HG03039 (cell line): ENCODE data around the gene ITPR3.

Source experiments
- ATAC-seq: cut with Tn5 transposase; IDR thresholded peaks from one replicate; pipeline ENCODE4 v1.9.1; 2021; ENCODE audit warnings: mild to moderate bottlenecking, moderate library complexity; ENCODE audit not compliant: unreplicated experiment

The ITPR3 gene

GRCh38 chr6:33727932-33728331 is 106.8 kb downstream of the ITPR3 start:
- ATAC-seq = no peak

DNA sequence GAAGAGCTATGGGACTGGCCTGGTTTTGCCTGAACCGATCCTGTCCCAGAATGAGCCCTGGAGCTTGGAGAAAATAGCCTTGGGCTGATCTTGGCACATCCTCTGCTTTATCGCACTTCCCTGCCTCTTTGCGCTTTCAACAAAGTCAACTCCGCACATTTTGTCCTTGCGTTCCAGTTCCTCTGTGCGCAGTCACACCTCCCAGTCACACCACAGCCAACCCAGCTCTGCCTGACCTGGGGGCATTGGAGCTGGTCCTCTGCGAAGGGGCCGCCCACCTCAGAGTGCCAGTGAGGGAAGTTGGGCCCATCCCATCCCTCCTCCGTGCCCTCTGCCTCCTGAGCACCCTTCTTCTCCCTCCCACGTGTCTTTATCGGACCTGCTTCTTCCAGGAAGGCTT is 107.3 kb downstream of the ITPR3 start:
- no peak for ATAC-seq

GRCh38 chr6:33729059-33729458 is 107.9 kb downstream of the ITPR3 start:
- ATAC-seq = no peak

- ATAC-seq = no peak
Measured at GRCh38 chr6:33730611-33731010, 109.5 kb downstream of the ITPR3 start.

DNA sequence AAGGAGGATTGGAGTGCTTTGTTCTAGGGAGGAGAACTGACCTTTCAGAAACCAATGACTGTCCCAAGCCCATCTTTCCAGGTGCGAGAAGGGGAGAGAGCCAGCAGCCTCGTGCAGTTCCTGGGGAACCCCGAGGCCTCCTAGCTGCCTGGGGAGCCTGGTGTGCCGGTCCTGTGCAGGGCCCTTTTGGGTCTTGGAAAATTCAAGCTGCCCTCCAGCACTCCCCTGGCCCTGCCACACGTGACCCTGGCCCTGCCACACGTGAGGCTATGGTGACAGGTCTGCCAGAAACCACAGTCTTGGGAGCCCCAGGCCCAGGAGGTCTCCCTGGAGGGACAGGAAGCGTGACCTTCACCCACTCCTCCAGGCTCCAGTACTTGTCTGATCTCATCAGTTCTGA is 109.9 kb downstream of the ITPR3 start:
- ATAC-seq = no peak

DNA sequence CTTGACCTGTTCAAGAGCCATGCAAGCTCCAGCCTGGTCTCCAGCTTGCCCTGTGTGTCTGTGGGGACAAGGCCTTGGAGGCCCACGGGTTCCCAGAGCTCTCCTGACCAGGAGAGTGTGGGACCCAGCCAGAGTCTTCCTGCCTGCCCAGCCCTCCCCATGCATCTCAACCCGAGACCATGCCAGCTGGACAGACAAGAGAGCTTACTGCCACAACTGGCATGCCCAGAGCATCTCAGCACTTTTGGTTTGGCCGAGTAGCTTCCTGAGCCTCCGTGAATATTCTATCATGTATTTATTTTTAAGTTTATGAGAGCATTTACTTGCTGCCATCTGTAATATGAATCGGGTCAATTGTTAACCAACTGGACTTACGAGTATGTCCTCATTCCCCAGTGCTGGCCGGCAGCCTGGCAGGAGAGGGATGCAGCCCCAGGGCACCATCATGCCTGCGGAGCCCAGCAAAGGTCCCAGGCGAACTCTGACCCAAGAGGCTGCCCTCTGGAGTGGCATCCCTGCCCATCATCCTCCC is 110.7 kb downstream of the ITPR3 start:
- ATAC-seq = no peak

GRCh38 chr6:33732385-33732784 is 111.3 kb downstream of the ITPR3 start:
- no peak for ATAC-seq

DNA sequence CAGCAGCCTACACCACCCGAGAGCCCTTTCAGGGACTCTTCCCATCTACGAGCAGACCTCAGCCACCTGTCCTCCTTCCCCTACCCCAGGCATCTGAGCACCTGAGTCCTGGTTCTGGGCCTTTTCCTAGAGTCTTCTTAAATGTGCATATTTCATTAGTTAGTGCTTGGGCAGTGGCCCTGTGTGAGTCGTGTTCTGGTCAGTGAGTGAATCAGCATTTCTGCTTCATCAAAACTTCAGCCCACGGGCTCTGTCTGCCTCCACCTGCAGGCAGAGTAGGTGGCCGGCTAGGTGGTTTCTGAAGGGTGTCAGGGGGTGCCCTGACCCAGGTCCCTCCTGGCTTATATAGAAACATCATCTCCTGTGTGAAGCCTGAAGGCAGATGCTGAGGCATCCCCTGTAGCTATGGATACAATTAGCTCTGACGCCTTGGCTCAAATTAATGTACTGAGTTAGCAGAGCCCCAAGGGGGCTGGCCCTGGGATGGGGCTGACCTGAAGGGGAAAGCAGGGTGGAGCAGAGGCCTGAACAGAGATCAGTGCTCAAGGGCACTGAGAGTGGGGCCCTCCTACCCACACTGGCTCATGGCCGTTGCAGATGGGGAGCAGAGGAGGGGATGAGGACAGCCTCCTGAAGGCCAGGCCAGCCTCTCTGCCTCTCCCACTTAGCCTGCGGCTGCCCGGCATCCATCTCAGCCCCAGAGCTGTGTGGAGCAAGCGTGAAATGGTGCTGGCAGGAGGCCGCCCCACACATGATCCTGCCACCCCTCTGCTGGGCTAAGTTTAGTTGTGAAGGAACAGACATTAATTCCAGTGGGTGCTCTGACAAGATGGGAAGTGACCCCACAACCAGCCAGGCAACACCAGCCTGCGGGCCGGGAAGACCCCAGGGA is 111.9 kb downstream of the ITPR3 start:
- no peak for ATAC-seq

DNA sequence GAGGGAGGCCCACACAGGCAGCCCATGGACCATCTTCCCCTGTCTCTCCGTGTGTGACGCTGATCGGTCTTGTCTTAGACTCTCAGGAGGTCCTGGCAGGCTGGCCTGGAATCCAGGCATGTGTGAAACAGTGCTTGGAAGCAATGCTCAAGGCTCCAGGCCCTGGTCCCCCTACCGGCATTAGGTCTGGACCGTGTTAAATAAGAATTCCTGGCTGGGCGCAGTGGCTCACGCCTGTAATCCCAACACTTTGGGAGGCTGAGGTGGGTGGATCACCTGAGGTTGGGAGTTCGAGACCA is 112.5 kb downstream of the ITPR3 start:
- no peak for ATAC-seq

DNA sequence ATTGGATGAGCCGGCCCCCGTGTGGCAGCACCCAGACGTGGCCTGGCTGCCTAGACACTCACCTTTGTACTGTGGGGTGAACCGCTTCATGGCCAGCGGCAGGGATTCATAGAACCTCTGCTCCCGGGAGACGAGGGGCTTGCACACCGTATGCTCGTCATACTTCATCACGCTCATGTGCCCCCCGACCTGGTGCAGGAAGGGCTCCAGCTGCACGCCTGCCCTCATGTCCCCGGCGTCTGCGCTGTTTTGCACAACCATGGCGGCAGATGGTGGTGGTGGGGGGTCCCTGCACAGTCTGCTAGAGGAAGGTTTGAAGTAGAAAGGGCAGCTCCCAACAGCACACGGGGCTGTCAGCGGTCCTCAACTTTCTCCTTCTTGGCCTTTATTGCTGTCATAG is 114.1 kb downstream of the ITPR3 start:
- no peak for ATAC-seq

GRCh38 chr6:33737267-33738026 is 116.3 kb downstream of the ITPR3 start:
- no peak for ATAC-seq

- no peak for ATAC-seq
Measured at GRCh38 chr6:33738153-33738552, 117.0 kb downstream of the ITPR3 start.

DNA sequence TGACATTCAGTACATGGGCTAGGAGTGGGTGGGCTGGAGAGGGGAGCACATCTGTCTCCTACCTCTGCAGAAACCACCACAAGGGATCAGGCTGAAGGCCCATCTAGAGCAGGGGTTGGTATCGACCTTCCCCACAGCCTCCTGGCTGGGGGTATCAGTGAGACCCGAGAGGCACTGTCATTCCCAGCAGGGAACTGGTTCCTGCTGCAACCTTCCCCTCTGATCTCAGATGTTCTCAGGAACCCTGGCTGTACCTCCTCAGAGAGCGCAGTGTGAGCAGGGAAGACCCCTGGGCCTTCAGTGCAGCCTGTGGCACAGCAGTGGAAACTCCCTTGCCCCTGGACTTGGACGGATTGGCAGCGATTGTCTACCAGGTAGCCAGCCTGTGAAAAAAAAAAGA is 117.8 kb downstream of the ITPR3 start:
- ATAC-seq = no peak

- no peak for ATAC-seq
Measured at GRCh38 chr6:33739571-33739970, 118.4 kb downstream of the ITPR3 start.

DNA sequence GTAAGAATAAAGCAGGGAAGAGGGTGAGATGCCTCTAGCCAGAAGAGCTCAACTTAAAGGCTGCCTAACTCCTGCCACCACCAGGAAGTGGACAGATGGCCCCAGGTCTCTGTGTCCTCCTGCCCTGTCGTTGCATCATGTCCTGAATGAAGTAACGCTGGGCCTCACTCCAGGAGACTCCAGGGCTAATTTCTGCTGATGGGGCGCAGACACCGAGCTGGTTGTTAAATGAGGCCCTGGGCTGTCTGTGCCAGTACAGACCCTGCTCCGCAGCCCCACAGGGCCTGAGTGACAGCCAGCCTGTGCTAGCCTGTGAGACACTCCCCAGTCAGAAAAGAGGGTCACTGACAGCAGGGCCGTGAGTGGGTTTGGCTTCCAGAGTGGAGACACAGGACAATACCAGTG is 119.1 kb downstream of the ITPR3 start:
- ATAC-seq = no peak

GRCh38 chr6:33740794-33741193 is 119.7 kb downstream of the ITPR3 start:
- no peak for ATAC-seq

GRCh38 chr6:33742092-33742491 is 121.0 kb downstream of the ITPR3 start:
- ATAC-seq = no peak

GRCh38 chr6:33742837-33743236 is 121.7 kb downstream of the ITPR3 start:
- no peak for ATAC-seq

- no peak for ATAC-seq
Measured at GRCh38 chr6:33744001-33744848, 123.1 kb downstream of the ITPR3 start.

DNA sequence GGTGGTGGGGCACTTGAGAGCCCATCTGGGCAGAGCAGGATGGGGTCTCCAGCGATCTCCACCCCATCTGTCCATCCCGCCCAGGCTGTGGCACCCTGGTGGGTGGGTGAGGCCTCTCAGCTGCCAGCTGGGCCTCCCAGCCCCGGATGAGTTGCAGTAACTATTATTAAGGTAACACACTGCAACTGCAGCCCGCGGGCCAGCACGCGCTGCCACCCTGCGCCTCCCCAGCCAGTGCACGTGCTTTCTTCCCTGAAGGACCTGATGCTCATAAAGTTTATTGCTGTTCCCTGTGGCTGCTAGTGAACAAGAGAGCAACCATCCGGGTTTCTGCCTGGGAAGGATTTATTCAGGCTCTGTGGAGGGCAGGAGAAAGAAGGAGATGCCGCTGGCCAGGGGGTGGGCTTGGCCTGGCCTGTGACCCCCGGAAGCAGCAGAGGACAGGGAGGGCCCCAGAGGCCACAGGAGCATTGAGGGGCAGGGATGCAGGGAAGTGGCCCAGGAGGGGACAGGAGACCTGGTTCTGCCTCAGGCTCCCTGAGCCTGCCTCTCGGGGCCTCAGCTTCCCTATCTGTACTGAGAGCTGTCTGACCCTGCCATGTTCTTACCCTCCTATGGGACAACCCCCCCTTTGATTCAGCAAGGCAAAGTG is 123.9 kb downstream of the ITPR3 start:
- no peak for ATAC-seq

GRCh38 chr6:33745548-33745947 is 124.4 kb downstream of the ITPR3 start:
- no peak for ATAC-seq
